Activated CD8-positive, alpha-beta memory T cell treated with anti-CD3 and anti-CD28 coated beads, Interleukin-2, amount 50 U/mL, for 24 hours (primary cell): ENCODE data around the gene FAM236C.
"Not testable (repeated sequence)": the region's sequence is repeated elsewhere in the genome, so short reads cannot be mapped to it uniquely, and the experiment has no call there.

Experiments used
- DNase-seq: peaks from one replicate; pipeline ENCODE4 v3.0.0-alpha.2; 2020; ENCODE audit errors: extremely low read depth

Gene FAM236C

DNA sequence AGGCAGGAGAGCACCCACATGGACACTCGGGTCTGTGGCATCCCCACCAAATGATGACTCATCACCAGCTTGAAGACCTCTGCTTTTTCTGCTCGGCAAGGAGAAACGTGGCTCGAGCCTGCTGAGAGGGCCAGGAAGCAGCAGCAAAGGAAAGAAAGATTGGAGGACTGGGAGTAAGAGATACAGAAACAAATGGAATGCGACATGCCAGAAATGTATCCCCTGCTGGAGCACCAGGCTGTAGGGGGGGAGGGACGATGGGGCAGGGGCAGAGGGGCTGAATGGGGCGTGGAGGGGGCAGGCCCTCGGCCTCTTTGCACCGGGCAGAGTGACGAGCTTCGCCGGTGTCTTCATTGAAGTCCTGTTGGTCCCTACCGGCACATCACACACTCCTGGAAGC is at the start of gene FAM236C:
Gene FAM236C, plus strand, starts transcription at position 301 of the 400 bp plus-strand sequence. CDS start 100 bp downstream, outside the sequence.
- not testable (repeated sequence) for DNase-seq

DNA sequence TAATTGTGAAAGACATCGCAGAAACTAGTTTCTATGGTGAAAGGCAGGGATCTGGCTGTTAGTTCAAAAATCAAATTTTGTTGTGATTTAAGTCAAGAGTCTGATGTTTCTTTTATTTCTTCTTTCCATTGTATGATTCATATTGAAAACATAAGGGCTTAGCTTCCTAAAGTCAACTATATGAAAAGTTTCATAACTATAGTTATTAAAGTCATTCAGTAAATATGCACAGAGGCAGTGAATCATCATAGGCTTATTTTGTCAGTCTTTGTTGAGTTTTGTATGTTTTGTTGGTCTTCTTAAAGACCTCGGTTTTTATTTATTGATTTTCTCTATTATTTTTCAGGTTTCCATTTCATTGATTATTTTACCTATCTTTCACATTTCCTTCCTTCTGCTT is 29.5 kb upstream of the FAM236C start:
- not testable (repeated sequence) for DNase-seq

DNA sequence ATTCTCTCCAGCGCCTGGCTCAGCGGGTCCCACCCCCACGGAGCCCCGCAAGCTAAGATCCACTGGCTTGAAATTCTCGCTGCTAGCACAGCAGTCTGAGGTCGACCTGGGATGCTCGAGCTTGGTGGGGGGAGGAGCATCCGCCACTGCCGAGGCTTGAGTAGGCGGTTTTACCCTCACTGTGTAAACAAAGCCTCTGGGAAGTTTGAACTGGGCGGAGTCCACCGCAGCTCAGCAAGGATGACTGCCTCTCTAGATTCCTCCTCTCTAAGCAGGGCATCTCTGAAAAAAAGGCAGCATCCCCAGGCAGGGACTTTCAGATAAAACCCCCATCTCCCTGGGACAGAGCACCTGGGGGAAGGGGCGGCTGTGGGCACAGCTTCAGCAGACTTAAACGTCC is 22.7 kb upstream of the FAM236C start:
- DNase-seq: not testable (repeated sequence)

DNA sequence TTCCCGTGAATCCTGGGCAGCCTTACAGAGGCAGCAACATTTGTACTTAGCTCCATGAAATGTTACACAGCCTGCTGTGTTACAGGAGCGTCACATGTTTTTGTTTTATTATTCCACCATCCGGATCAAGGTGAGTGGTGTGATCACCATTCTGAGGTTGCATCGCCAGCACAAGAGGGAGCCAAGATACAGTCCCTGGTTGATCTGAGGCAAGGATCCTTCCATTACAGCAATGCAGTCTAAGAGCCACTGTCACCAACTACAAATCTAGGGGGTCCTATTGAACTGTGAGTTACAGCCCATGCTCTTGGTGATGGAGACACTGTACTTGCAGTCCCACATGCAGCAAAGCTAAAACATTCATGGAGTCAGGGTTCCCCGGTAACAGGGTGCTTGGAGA is 3.7 kb downstream of the FAM236C start:
- not testable (repeated sequence) for DNase-seq

DNA sequence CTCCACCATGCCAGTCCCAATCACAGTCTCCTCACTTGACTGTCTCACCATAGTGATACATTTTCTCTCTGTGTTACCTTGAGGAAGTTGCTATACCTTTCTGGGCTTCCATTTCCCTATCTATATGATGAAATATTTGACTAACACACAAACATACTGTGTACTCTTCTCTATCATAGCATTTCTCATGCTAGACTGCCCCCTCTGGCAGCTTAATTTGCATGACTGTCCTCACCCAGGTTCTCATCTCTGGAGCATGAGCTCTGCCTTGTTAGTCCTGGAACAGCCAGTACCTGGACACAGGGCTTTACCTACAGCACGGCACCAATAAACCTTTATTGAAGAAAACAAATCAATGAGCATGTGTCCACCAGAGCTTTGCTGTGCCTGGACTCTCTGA is 19.9 kb downstream of the FAM236C start:
- DNase-seq: not testable (repeated sequence)

DNA sequence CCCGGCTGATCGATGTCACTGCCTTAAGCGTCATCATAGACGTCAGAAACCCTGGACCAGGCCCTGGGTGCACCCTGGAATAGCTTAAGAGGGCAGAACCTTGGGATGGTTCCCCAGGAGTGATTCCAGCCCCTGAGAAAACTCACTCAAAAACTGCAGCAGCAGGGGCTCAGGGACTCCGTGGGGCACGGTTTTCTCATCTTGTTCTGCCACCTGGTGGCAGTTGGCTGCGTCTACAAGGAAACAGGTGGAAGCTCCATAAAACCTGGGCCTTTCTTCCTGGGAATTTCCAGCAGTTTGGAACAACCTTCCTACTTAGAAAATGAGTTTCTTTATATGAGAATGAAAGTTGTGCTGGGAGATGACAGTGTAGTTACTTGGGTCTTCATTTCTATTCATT is 24.0 kb downstream of the FAM236C start:
- not testable (repeated sequence) for DNase-seq

DNA sequence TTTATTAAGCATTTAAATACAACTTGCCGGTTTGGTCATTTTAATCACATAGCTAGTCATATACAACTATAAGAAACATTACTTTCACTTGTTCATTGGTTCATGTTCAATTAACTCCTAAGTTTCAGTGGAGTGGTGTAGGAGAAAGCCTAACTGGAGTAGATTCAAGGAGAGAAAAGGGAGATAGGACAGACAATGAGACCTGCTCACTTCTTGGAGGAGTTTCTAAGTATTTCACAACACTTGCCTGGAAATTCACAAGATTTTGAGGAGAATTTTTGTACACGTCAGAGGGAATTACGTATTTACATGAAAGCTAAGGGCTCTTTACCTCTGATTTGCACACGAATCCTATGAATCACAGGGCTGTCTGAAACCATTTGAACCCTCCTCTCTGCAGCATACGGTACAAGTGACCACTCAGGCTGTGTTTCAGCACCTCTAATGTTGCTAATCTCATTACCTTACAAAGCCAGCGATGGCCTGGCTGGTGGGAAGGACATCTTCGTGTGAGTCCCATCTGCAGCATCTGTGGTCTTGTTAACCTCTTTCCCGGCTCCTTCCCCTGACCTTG is 24.6 kb downstream of the FAM236C start:
- not testable (repeated sequence) for DNase-seq

DNA sequence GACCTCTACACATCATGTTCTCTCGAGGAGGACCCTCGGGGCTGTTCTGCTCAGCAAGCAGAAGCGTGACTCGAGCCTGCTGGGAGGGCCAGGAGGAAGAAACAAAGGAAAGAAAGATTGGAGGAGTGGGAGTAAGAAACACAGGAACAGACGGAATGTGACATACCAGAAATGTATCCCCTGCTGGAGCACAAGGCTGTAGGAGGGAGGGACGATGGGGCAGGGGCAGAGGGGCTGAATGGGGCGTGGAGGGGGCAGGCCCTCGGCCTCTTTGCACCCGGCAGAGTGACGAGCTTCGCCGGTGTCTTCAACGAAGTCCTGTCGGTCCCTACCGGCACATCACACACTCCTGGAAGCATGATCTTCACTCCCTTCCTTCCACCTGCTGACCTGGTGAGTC is 25.5 kb downstream of the FAM236C start, which contains the start of gene FAM236A:
Gene FAM236A, plus strand, starts transcription at position 301 of the 400 bp plus-strand sequence. Its CDS starts 57 bp downstream, at position 358.
- DNase-seq: not testable (repeated sequence)

DNA sequence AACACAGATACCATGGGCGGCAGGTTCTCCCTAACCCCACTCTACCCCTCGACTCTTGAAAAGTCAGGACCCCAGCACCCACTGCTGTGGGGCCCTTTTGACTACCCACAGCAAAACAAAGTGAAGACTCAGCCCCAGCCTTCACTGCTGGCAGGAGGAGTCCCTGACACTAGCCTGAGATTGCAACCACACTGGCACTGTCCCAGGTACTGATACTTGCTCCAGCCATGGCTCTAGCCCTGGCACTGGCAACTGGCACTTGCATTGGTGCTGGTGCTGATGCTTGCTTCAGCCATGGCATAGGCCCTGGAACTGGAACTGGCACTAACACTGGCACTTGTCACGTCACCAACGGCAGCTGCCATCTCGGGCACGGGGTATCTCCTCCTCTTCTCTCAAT is 29.9 kb downstream of the FAM236C start:
- DNase-seq: not testable (repeated sequence)

DNA sequence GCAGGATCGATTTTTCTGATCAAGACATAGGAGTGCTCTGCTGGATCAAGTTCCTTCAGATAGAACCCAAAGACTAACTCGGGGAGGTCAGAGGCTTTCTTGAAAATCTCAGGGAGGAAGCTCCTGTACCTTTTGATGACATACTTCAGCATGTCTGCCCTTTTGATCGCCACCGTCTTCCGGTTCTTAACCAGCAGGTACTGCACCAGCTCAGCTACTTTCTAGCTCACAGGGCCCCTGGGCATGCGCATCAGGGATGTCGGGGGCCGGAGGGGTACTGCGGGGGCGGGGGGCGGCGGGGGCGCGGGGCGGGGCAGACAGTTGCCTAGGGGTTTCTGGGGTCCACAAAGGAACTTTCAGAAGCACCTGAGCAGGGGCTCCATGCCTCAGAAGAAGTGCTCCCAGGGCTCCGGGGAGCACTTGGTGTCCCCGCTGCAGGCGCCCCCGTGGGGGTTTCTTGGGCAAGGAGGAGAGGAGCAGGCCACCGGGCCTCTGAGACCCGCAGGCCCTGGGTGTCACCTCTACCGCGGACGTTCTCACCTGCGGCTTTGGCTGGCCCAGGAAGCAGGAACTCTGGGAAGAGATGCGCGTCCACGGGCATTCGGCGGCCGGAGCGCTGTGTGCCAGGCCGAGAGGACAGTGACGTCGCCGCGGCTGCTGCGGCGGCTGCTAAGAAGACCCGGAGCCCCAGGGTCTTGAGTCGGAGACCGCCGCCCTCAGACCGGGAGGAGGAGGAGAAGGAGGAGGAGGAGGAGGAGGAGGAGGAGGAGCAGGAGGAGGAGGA is 30.8 kb downstream of the FAM236C start:
- not testable (repeated sequence) for DNase-seq

DNA sequence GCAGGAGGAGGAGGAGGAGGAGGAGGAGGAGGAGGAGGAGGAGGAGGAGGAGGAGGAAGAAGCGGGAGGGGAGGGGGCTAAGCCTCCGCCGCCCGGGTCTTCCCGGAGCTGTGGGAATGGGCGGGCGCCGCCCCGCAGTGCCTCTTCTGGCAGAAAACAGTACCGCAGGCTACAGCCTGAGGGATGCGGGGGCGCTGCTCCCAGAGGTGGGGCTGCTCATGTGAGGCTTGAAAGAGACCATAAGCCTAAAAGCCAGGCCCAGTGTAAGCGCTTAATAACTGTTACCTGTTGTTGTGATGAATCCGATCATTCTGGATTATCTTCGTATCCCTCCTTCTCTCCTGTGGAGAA is 31.4 kb downstream of the FAM236C start, which contains the start of gene DMRTC1:
Gene DMRTC1, minus strand, starts transcription at position 19 of the 351 bp plus-strand sequence. CDS start 68,143 bp downstream, outside the sequence.
- not testable (repeated sequence) for DNase-seq

DNA sequence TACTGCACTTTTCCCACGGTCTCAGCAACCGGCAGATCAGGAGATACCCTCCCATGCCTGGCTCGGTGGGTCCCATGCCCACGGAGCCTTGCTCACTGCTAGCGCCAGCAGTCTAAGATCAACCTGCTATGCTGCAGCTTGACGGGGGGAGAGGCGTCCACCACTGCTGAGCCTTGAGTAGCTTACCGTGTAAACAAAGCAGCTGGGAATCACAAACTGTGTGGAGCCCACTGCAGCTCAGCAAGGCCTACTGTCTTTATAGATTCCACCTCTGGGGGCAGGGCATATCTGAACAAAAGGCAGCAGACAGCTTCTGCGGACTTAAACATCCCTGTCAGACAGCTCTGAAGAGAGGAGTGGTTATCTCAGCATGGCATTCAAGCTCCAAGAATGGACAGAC is 47.6 kb downstream of the FAM236C start:
- not testable (repeated sequence) for DNase-seq
